K562 (cell line): ENCODE data around the gene ADIPOR1. TPM values are rescaled to one million over a fixed set of nuclear protein-coding genes. Genes with fewer than 3 reads are reported as not detected.

Source experiments
- CXXC5 ChIP-seq: fragments of 250-450 bp; sonication (Bioruptor Pico); IDR thresholded peaks from 2 replicates; pipeline ENCODE4 v1.8.0; 2022; ENCODE audit warnings: inconsistent platforms, mild to moderate bottlenecking, moderate library complexity
- DLX4 ChIP-seq: fragments of 250-450 bp; sonication (Bioruptor Pico); IDR thresholded peaks from 2 replicates; pipeline ENCODE4 v1.6.1; 2021; ENCODE audit warnings: mild to moderate bottlenecking
- GABPB2 ChIP-seq: fragments of 250-450 bp; sonication (Bioruptor Pico); conservative IDR thresholded peaks from 2 replicates; pipeline ENCODE4 v1.5.1; 2021; ENCODE audit warnings: mild to moderate bottlenecking
- HMBOX1 ChIP-seq: sonication (generic); IDR thresholded peaks from 2 replicates; pipeline ENCODE4 v1.6.1; 2016
- KLF6 ChIP-seq: fragments of 250-450 bp; sonication (Bioruptor Pico); IDR thresholded peaks from 2 replicates; pipeline ENCODE4 v1.4.0; 2020; ENCODE audit warnings: mild to moderate bottlenecking, moderate library complexity, borderline replicate concordance
- MED1 ChIP-seq: sonication (generic); formaldehyde crosslinking; IDR thresholded peaks from 2 replicates; pipeline ENCODE4 v1.8.1; 2023; ENCODE audit warnings: missing genetic modification reagents, borderline replicate concordance
- MYBL2 ChIP-seq, 2 experiments: fragments of 450-650 bp in 1 of 2; sonication (generic) in 1 of 2; formaldehyde crosslinking in 1 of 2; IDR thresholded peaks; 2 replicates each; pipeline versions ENCODE4 v1.6.1 to v1.8.1; 2017 to 2022; ENCODE audit warnings: borderline replicate concordance in 1 of 2, inconsistent platforms in 1 of 2, low read depth in 1 of 2, mild to moderate bottlenecking in 1 of 2, missing genetic modification reagents in 1 of 2, moderate library complexity in 1 of 2
- PKNOX1 ChIP-seq: fragments of 450-650 bp; IDR thresholded peaks from 2 replicates; pipeline ENCODE4 v1.6.1; 2016
- POU5F1 ChIP-seq: fragments of 150-350 bp; IDR thresholded peaks from 2 replicates; pipeline ENCODE4 v1.6.1; 2014; ENCODE audit warnings: borderline replicate concordance, low read length, low read depth, mild to moderate bottlenecking; ENCODE audit not compliant: partially characterized antibody
- SMAD3 ChIP-seq: fragments of 450-650 bp; formaldehyde crosslinking; conservative IDR thresholded peaks from 2 replicates; pipeline ENCODE4 v1.4.0; 2020; ENCODE audit warnings: mild to moderate bottlenecking
- SREBF1 ChIP-seq: fragments of 150-350 bp; IDR thresholded peaks from 2 replicates; pipeline ENCODE4 v1.6.1; 2014; ENCODE audit warnings: antibody characterized with exemption, low read depth, low read length, borderline replicate concordance
- TAF15 ChIP-seq: fragments of 200-400 bp; formaldehyde crosslinking; IDR thresholded peaks from 2 replicates; pipeline ENCODE4 v1.6.1; 2017; ENCODE audit warnings: mild to moderate bottlenecking, low read depth, low read length, moderate library complexity
- ZKSCAN3 ChIP-seq: fragments of 250-450 bp; sonication (Bioruptor Pico); IDR thresholded peaks from 2 replicates; pipeline ENCODE4 v1.4.0; 2020
- ZNF143 ChIP-seq: sonication (generic); formaldehyde crosslinking; IDR thresholded peaks from 2 replicates; pipeline ENCODE4 v1.9.0; 2022; ENCODE audit warnings: mild to moderate bottlenecking, missing genetic modification reagents
- ZNF79 ChIP-seq: fragments of 250-450 bp; sonication (Bioruptor Pico); IDR thresholded peaks from 2 replicates; pipeline ENCODE4 v1.4.0; 2020; ENCODE audit warnings: low read depth, mild to moderate bottlenecking, moderate library complexity
- polyA plus RNA-seq, 8 experiments: library from polyadenylated mRNA; depleted of rRNA in 4 of 8; stranded (reverse) in 5 of 8; unstranded in 3 of 8; fragments of >200 nt; fragmentation: Nextera tagmentation in 2 of 8; fragmentation: Illumina TruSeq in 1 of 8; extraction: Ambion mirVana in 2 of 8; extraction: Trizol in 1 of 8; gene quantifications; 2 replicates each; pipeline versions ENCODE4 v1.2.1 to v1.2.3, GENCODE V29; 2011 to 2014; ENCODE audit warnings: inconsistent platforms in 1 of 8, missing spikeins in 1 of 8
- total RNA-seq, 7 experiments: library from RNA; depleted of rRNA in 6 of 7; stranded (reverse); fragments of >200 nt in 6 of 7; fragmentation: Illumina TruSeq in 2 of 7; extraction: Trizol in 2 of 7; gene quantifications; 2 replicates each; pipeline versions ENCODE4 v1.2.1 to v1.2.3, GENCODE V29; 2011 to 2021; ENCODE audit warnings: low replicate concordance in 1 of 7

The ADIPOR1 gene
- total and polyA plus RNA-seq, 9 of the 15 experiments (the other 6 are each of a cell fraction or from before 2014, with no cell fraction given) = 29.0 to 217 (median 100) TPM

GRCh38 chr1:202981939-202982338, 23.8 kb upstream of the ADIPOR1 start (continued):
- TF ChIP-seq SMAD3 (CRISPR knock-in tag) (no peak), POU5F1 (no peak), DLX4 (CRISPR knock-in tag) (no peak), SREBF1 (no peak), GABPB2 (CRISPR knock-in tag) (no peak), KLF6 (CRISPR knock-in tag) (no peak), ZNF79 (no peak), MYBL2 (IDR thresholded peaks at IDR 0.05; ENCODE audit: low read depth) (no peak), MYBL2 (CRISPR knock-in tag; IDR thresholded peaks at IDR 0.05; ENCODE audit: borderline replicate concordance) (no peak), HMBOX1 (0 out of 2 replicates have a peak, but pooled peaks have one; percentile 52), ZKSCAN3 (CRISPR knock-in tag) (no peak), PKNOX1 (peak; percentile 25; the same call in 1 of the 2 replicates), MED1 (CRISPR knock-in tag) (no peak), ZNF143 (CRISPR knock-in tag) (no peak), CXXC5 (CRISPR knock-in tag) (no peak), TAF15 (no peak)
